Coronary artery (tissue), 2 donors: ENCODE data around the gene PLAAT2.

Source experiments
- DNase-seq: peaks from one replicate; pipeline ENCODE4 v3.0.0-alpha.2; 2017; ENCODE audit warnings: low spot score
- H3K27ac ChIP-seq, 2 donors: fragments of 200-600 bp; sonication (generic); one replicate each; pipeline ENCODE4 v1.5.1; 2016 to 2019
- H3K4me3 ChIP-seq: fragments of 200-600 bp; sonication (generic); 2 replicates; pipeline ENCODE4 v1.5.1; 2016; ENCODE audit warnings: mild to moderate bottlenecking, moderate library complexity
- CTCF ChIP-seq: fragments of 200-600 bp; sonication (generic); IDR thresholded peaks from one replicate; pipeline ENCODE4 v1.5.1; 2019; ENCODE audit warnings: antibody characterized with exemption

Gene PLAAT2

GRCh38 chr11:63523151-63523550 is 40.0 kb downstream of the PLAAT2 start:
- H3K27ac ChIP-seq = no peak overlapping the region
- H3K4me3 ChIP-seq = no peak overlapping the region
- no peak for DNase-seq
- TF ChIP-seq CTCF = no peak

- Histone ChIP-seq H3K4me3 (no peak overlapping the region), H3K27ac (no peak overlapping the region)
- no peak for DNase-seq
- TF ChIP-seq CTCF = no peak
Measured at GRCh38 chr11:63521896-63522295, 41.3 kb downstream of the PLAAT2 start.

GRCh38 chr11:63520606-63521170 is 42.5 kb downstream of the PLAAT2 start:
- no peak overlapping the region for H3K4me3 ChIP-seq

GRCh38 chr11:63518548-63518947 is 44.6 kb downstream of the PLAAT2 start:
- no peak for TF ChIP-seq CTCF
- H3K4me3 ChIP-seq = no peak overlapping the region
- no peak overlapping the region for H3K27ac ChIP-seq
- DNase-seq = no peak

More at GRCh38 chr11:63520606-63521170, 42.5 kb downstream of the PLAAT2 start:
- no peak for DNase-seq
- no peak for TF ChIP-seq CTCF
- no peak overlapping the region for H3K27ac ChIP-seq

- Histone ChIP-seq H3K27ac (no peak overlapping the region), H3K4me3 (no peak overlapping the region)
- TF ChIP-seq CTCF = no peak
- no peak for DNase-seq
Measured at GRCh38 chr11:63517156-63517555, 46.0 kb downstream of the PLAAT2 start.

- no peak for DNase-seq
- Histone ChIP-seq H3K27ac (no peak overlapping the region), H3K4me3 (no peak overlapping the region)
- TF ChIP-seq CTCF = no peak
Measured at GRCh38 chr11:63516109-63516508, 47.1 kb downstream of the PLAAT2 start.

- DNase-seq = no peak
- no peak overlapping the region for H3K27ac ChIP-seq
Measured at GRCh38 chr11:63512816-63513215, 50.4 kb downstream of the PLAAT2 start.

More at GRCh38 chr11:63512816-63513215, 50.4 kb downstream of the PLAAT2 start:
- no peak overlapping the region for H3K4me3 ChIP-seq
- TF ChIP-seq CTCF = no peak
